Mesothelial cell of epicardium (in vitro differentiated cells): ENCODE results near the gene EPS8L3. TPM values are rescaled to one million over a fixed set of nuclear protein-coding genes. Genes with fewer than 3 reads are reported as not detected.

Experiments used
- DNase-seq, 2 experiments: peaks; one replicate each; pipeline ENCODE4 v3.0.0; 2021; ENCODE audit warnings: low spot score in 2 of 2; ENCODE audit not compliant: unreplicated experiment in 2 of 2
- H3K27ac Mint-ChIP-seq: 2 replicates; pipeline ENCODE4 v1.8.0; 2021; ENCODE audit warnings: mixed read lengths
- H3K27me3 Mint-ChIP-seq: 2 replicates; pipeline ENCODE4 v1.8.0; 2021; ENCODE audit warnings: low read depth, mixed read lengths
- H3K36me3 Mint-ChIP-seq: 2 replicates; pipeline ENCODE4 v1.8.0; 2021; ENCODE audit warnings: mixed read lengths
- H3K4me1 Mint-ChIP-seq: 2 replicates; pipeline ENCODE4 v1.8.0; 2021; ENCODE audit warnings: mixed read lengths
- H3K4me3 Mint-ChIP-seq: 2 replicates; pipeline ENCODE4 v1.8.0; 2021; ENCODE audit warnings: mild to moderate bottlenecking, moderate library complexity, mixed read lengths
- H3K9me3 Mint-ChIP-seq: 2 replicates; pipeline ENCODE4 v1.8.0; 2021; ENCODE audit warnings: mixed read lengths
- total RNA-seq: library from RNA; stranded (reverse); gene quantifications from 3 replicates; pipeline ENCODE4 v1.2.1, GENCODE V29; 2021
- TF ChIP-seq, protein P1 (sequence below): fragments of 200-600 bp; sonication (generic); IDR thresholded peaks from one replicate; pipeline ENCODE4 v1.5.0; 2021; ENCODE audit warnings: antibody characterized with exemption; ENCODE audit not compliant: unreplicated experiment

The EPS8L3 gene
- total RNA-seq, 1 donor from 2014 or later, result 0.13 TPM

DNA sequence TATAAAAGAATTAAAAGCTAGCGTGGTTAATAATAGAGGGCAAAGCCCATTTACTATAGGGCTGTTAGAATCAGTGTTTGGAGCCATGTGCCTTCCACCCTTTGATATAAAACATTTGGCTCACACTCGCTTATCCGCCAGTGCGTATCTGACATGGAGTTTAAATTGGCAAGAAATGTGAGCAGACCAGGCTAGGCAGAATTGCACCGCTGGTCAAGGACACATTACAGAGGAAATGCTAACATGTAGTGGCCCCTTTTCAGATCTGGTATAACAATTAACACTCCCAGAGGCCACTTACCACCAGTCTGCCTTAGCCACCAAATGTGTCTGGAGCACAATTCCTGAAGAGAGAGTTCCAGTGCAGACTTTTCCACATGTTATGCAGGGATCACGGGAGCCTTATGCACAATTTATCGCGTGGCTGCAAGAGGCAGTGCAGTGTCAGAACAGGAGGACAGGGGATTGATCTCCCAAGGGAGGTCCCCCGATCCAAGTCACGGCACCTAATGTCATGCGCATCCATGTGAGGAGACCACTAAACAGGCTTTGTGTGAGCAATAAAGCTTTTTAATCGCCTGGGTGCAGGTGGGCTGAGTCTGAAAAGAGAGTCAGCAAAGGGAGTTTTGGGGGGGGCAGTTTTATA, 36.9 kb downstream of the EPS8L3 start:
- peaks cover 21% of the 10 kb centered on the region for H3K9me3 Mint-ChIP-seq
- H3K4me3 Mint-ChIP-seq, result no peak overlapping the region
- no peaks in the 10 kb centered on the region for H3K27me3 Mint-ChIP-seq
- H3K4me1 Mint-ChIP-seq, result peaks cover 22% of the 10 kb centered on the region
- DNase-seq, result no peak
- TF ChIP-seq, protein P1, sequence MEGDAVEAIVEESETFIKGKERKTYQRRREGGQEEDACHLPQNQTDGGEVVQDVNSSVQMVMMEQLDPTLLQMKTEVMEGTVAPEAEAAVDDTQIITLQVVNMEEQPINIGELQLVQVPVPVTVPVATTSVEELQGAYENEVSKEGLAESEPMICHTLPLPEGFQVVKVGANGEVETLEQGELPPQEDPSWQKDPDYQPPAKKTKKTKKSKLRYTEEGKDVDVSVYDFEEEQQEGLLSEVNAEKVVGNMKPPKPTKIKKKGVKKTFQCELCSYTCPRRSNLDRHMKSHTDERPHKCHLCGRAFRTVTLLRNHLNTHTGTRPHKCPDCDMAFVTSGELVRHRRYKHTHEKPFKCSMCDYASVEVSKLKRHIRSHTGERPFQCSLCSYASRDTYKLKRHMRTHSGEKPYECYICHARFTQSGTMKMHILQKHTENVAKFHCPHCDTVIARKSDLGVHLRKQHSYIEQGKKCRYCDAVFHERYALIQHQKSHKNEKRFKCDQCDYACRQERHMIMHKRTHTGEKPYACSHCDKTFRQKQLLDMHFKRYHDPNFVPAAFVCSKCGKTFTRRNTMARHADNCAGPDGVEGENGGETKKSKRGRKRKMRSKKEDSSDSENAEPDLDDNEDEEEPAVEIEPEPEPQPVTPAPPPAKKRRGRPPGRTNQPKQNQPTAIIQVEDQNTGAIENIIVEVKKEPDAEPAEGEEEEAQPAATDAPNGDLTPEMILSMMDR, result no peak
- H3K36me3 Mint-ChIP-seq, result no peaks in the 10 kb centered on the region
- no peak overlapping the region for H3K27ac Mint-ChIP-seq

DNA sequence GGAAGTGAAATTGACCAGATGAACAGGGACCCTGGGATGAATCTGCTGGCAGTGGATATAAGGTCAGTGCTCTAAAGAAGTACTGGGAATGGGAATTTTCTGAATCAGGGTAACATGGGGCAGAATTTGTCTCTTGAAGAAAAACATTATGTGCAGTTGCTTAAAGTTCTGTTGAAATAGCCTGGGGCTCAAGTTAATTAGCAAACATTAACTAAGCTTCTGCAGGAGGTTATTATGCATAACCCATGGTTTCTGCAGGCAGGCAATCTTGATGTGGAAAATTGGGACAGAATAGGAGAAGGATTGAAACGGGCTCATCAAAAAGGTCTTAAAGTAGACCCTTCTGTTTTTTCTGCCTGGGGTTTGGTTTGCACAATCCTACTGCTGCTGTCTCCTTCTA, 37.7 kb downstream of the EPS8L3 start:
- no peaks in the 10 kb centered on the region for H3K27me3 Mint-ChIP-seq
- no peak for DNase-seq
- H3K9me3 Mint-ChIP-seq, result peaks cover 21% of the 10 kb centered on the region
- no peak overlapping the region for H3K4me3 Mint-ChIP-seq
- peaks cover 18% of the 10 kb centered on the region for H3K4me1 Mint-ChIP-seq
- no peaks in the 10 kb centered on the region for H3K36me3 Mint-ChIP-seq
- no peak overlapping the region for H3K27ac Mint-ChIP-seq
- TF ChIP-seq, protein P1, result no peak

GRCh38 chr1:109725510-109725909, 38.2 kb downstream of the EPS8L3 start:
- TF ChIP-seq, protein P1, result no peak
- Mint-ChIP-seq H3K4me3 (no peak overlapping the region), H3K4me1 (peaks cover 13% of the 10 kb centered on the region), H3K27ac (no peak overlapping the region), H3K27me3 (no peaks in the 10 kb centered on the region), H3K9me3 (peaks cover 21% of the 10 kb centered on the region), H3K36me3 (no peaks in the 10 kb centered on the region)
- no peak for DNase-seq

DNA sequence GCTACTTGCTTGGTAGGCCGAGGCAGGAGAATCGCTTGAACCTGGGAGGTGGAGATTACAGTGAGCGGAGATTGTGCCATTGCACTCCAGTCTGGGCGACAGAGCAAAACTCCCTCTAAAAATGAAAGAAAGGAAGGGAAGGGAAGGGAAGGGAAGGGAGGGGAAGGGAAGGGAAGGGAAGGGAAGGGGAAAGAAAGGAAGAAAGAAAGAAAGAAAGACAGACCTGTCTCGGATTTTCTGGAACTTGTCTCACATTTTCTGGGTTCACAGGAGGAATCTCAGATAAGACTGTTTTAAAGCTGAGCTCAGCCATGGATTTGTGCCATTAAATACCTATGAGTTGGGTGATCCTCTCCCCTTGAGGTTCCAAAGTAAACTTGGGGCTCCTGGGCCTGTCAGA, 38.8 kb downstream of the EPS8L3 start:
- peaks cover 21% of the 10 kb centered on the region for H3K9me3 Mint-ChIP-seq
- TF ChIP-seq, protein P1, result no peak
- no peaks in the 10 kb centered on the region for H3K36me3 Mint-ChIP-seq
- peaks cover 10% of the 10 kb centered on the region for H3K4me1 Mint-ChIP-seq
- H3K27me3 Mint-ChIP-seq, result no peaks in the 10 kb centered on the region
- no peak overlapping the region for H3K4me3 Mint-ChIP-seq
- DNase-seq, result no peak
- H3K27ac Mint-ChIP-seq, result no peak overlapping the region

DNA sequence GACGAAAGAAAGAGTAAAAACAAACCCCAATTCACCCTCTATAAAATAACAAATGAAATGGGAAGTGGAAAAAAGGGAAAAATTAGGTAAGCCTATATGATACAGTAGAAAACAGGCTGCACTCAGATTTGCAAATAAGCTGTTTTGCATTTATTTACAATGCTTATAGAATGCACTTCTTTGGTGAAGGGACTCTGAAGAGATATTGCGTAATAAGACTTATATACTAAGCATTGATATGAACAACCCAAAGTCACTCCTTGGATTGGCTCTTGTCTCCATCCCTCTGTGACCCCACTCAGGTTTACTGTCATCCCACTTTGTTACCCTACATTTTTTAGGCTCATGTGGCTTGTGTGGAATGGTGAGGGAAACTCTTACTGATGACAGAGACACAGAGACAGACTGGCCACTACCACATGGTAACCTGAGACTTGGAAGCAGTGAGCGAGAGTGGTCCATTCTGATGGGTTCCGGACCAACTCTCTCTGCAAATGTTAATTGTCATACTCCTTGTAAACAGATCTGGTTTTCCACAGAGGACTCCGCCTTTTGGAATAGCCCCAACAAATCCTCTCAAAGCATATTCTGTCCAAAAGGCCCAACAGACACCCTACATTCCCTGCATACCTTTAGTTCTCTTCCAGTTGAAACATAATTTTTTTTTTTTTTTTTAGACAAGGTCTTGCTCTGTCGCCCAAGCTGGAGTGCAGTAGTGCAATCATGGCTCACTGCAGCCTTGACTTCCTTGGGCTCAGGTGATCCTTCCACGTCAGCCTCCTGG, 40.6 kb downstream of the EPS8L3 start:
- peak overlapping the region; percentile 67 for H3K27ac Mint-ChIP-seq
- no peak for DNase-seq
- no peaks in the 10 kb centered on the region for H3K27me3 Mint-ChIP-seq
- no peaks in the 10 kb centered on the region for H3K36me3 Mint-ChIP-seq
- TF ChIP-seq, protein P1, result no peak
- peaks cover 21% of the 10 kb centered on the region for H3K9me3 Mint-ChIP-seq
- peaks cover 13% of the 10 kb centered on the region for H3K4me1 Mint-ChIP-seq
- no peak overlapping the region for H3K4me3 Mint-ChIP-seq
